HG03280 (cell line): Measurements from ENCODE around the gene EEF1E1.
A peak's percentile ranks its signal among the peaks of the same experiment; 100 is the strongest.

Experiments used
- ATAC-seq: cut with Tn5 transposase; IDR thresholded peaks from one replicate; pipeline ENCODE4 v1.9.1; 2021; ENCODE audit warnings: mild to moderate bottlenecking, moderate library complexity; ENCODE audit not compliant: unreplicated experiment

Gene EEF1E1

DNA sequence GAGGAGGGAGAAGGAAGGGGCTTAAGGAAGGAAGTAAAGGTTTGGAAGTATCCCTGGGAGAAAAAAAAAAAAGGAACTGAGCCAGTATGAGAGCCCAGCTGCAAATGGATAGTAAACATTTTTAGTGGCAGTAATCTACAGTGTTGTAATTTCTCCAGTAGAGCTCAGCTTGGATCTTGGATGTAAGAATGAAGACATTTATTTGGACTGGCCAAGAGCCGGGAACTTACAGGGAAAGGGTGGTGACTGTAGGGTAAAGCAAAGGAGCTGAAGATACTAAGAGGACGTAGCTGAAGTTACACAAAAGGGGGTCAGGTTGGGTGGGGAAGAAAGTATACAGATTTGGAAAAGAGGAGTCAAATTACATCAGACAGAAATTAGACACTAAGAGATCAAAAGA is 13.5 kb downstream of the EEF1E1 start:
- no peak for ATAC-seq

DNA sequence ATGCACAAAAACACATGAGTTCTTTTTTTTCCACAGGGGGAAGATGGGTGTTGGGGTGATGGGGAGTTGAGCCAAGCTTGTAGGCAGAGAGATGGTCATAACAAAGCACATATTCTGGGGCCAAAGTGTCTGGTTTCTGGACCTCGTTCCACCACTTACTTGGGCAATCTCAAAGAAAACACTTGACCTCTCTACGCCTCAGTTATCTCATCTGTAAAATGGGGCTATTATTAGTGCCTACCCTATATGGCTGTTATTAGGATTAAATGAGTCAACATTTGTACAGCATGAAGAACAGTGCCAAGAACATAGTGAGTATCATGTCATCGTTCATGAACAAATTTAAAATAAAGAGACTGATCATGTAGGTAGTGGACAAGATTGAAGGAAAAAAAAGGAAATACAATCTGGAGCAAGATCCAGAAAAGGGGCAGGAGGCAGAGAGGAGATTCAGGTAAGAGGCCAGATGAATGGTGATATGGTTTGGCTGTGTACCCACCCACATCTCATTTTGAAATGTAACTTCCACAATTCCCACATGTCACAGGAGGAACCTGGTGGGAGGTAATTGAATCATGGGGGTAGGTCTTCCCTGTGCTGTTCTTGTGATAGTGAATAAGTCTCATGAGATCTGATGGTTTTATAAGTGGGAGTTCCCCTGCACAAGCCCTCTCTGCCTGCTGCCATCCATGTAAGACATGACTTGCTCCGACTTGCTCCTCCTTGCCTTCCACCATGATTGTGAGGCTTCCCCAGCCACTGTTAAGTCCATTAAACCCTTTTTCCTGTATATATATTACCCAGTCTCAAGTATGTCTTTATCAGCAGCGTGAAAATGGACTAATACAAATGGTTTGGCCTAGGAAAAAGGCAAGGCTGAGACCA is 14.2 kb downstream of the EEF1E1 start:
- no peak for ATAC-seq

DNA sequence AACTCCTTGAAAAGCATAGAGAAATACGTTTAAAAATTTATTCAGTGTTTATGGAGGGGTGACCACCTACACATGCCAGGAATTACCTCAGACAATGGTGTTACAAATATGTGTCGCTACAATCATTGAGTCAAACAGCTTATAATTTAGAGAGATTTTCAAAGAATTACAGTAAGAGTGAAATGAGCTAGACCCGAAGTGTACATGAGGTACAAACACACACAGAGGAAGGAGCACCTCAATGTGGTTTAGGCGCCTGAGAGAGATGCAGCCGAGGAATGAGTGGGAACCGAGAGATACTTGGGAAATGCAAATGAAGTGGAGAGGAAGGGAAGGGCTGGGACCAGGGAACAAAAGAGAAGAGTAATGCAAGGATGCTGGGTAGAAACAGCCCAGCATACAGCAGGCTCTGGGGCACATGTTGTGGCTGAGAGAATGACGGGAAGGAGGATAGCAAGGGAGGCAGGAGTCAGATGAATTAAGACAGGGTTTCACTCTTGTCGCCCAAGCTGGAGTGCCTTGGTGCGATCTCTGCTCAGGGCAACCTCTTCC is 15.5 kb downstream of the EEF1E1 start:
- ATAC-seq, result no peak

DNA sequence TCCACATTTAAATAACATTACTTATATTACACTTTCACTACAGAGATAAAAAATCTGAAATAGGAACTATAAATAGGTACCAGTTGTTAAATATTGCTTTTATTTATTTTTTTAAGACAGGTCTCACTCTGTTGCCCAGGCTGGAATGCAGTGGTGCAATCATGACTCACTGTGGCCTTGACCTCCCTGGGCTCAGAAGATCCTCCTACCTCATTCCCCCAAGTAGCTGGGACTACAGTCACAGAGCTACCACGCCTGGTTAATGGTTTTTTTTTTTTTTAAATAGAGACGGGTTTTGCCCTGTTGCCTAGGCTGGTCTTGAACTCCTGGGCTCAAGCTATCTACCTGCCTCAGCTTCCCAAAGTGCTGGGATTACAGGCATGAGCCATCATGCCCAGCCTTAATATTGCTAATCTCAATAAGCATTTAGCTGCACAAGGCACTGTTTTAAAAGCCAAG is 17.3 kb downstream of the EEF1E1 start:
- no peak for ATAC-seq

DNA sequence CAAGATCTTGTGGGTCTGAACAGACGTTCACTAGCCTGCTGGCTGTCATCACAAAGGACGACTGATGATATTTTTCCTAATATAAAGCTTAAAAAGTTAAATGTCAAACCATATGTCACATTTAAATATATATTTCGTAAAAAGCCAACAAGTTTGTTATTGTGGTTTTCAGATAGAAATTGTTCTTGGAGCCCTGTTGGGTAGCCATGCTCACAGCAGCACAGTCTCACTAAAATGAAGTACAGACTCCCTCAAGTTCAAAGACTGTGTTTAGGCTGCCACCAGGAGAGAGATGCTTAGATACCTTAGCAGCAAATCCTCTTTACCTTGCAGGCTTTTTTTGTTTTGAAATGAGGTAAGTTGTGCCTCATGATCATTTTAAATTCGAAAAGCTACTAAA is 17.8 kb downstream of the EEF1E1 start:
- ATAC-seq, result no peak

DNA sequence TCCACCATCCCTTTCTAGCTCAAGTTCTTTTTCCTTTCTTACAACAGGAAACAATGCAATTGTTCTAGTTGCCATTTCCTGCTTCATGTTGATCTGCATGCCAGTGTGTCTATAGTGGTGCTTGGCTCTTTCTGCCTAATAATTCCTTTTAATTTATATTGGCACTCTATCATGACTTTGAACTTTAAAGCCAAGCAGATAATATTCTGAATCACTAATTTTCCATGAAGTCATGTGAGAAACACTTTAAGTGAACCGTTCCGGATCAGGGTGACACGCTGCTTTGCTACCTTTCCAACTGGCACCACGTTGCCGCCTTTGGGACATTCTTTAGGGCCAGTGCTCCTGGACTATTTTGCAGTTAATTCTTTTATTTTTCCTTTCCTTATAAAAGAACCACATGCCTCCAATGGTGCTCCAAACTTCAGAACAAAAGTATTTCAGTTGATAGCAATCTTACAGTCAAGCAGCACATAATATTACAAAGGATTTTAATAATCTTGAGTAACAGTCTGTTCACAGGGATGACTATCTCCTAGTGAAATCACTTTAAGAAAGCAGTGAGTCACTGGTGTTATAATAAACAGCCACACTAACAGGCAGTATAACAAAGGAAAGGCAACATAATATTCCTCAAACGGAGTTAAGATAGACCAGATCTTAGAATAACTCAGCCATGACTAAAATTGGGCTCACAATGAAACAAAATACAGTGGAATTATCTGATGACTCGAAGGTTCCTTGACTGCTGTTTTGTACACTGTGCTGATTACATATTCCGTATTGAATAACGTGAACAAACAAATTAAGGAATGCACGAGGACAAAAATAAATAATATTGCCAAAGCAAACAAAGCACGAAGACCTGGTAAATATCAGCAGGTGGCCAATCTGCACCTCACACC is 19.1 kb downstream of the EEF1E1 start:
- no peak for ATAC-seq

DNA sequence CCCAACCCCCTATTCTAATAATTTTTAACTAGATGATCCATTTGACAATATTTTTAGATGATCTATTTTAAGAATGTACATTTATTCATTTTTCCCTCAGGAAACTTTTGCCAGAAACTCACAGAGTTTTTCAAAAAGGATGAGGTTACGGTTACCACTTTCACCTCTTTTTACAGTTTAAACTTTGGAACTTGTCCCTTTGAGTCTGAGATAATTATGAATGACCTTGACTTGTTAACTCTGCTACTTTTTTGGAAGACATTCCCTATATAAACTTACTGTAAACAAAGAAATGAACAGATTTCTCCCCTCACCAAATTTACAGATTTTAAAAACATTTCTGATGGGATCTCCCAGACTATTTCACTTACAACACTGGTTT is 19.8 kb downstream of the EEF1E1 start:
- ATAC-seq, result no peak

DNA sequence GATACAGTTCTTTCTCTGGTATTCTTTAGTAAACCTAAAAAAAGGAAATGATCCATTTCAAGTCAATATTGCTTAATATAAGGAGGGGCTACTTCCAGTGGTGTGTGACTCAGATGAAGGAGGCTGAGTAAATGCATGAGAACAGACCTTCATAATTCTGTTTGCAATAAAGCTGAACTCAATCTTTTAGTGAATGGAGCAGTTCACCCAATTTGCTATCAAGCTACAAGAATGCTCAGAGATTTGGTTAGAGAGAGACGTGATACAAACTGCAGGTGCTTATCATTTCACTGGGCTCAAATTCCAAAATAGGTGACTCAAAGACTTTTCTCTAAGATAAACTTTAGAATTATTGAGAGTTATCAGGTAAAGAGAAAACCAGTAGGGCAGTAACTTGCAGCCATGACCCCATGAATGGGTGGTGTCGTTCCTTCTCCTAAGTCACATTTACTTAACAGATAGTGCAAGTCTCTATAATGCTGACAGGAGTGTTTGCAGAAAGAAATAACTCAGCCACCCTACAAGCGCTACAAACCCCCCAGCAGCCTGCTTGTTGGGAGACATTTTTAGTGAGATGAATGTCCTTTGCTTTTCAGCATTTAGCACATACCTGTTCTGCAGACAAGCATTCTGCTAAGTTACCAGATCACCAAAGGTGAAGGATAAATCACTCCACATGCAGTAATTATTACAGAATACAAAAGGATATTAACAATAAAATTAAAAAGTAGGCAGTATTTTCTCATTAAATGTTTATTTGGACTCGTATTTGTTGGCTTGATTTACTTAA is 21.8 kb downstream of the EEF1E1 start:
- no peak for ATAC-seq

DNA sequence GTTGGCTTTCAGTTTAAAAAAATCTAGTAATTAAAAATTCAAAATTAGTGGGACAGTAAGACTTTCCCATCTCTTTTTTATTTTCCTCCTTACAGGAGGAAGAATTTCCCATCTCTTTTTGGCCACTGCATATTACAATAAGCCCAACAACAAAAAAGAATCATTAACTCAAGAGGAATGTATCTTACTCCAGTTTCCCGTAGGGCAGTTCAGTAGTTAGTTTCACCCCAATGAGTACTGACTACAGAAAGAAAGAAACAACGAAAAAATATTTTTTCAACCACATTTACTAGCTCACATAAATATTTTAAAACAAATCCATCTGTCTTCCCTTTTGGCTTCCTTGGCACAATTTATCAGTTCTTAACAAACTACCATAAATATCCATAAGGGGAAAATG is 23.2 kb downstream of the EEF1E1 start:
- no peak for ATAC-seq

DNA sequence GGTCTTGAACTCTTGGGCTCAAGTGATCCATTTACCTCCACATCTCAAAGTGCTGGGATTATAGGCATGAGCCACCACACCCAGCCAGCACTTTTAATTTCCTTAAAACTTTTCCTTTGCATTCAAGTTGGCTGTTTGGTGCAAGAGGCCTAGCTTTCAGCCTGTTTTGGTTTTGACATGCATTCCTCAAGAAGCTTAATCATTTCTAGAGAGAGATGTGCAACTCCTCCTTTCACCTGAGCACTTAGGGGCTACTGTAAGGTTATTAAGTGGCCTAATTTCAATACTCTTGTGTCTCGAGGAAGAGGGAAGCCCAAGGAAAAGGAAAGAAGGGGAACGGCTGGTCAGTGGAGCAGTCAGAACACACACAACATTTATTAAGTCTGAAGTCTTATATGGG is 24.4 kb downstream of the EEF1E1 start:
- no peak for ATAC-seq

DNA sequence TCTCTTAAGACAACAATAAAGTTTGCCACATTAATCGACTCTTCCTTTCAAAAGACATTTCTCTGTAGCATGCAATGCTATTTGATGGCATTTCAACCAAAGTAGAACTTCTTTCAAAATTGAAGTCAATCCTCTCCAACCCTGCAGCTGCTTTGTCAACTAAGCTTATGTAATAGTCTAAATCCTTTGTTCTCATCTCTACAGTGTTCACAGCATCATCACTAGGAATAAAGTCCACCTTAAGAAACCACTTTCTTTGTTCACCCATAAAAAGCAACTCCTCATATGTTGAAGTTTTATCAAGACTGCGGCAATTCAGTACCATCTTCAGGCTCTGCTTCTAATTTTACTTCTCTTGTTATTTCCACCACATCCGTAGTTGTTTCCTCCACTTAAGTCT is 26.6 kb downstream of the EEF1E1 start:
- no peak for ATAC-seq

DNA sequence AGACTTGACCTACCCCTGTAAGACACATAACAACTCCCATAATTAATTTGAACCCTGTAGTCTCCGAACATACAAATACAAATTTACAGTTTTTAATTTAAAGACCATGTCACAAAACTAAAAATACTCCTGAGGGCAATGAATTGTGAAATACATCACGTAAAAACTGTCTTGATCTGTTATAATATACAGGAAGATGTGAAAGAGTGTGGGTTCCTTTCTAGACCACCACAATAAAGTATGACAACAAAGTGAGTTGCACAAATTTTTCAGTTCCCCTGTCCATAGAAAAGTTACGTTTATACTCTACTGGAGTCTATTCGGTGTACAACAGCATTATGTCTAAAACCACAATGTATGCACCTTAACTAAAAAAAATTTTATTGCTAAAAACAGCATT is 27.2 kb downstream of the EEF1E1 start:
- ATAC-seq, result no peak

DNA sequence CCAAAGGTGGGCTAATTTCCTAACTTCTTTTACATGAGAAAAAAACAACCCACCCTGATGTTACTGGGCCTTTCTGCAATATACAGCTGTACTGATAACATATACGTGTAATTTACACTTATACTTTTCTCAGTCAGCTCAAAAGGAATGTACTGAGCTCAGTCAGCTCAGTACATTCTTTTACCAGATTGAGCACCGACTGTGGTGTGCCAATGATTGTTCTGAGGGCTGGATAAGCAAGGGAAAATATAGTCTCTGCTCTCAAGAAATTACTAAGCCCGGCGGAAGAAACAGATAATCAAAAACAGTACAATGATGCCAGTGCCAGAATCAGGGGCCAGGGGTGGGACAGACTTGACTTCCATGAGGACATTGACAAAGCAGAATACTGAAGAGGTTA is 28.1 kb downstream of the EEF1E1 start:
- ATAC-seq, result no peak

DNA sequence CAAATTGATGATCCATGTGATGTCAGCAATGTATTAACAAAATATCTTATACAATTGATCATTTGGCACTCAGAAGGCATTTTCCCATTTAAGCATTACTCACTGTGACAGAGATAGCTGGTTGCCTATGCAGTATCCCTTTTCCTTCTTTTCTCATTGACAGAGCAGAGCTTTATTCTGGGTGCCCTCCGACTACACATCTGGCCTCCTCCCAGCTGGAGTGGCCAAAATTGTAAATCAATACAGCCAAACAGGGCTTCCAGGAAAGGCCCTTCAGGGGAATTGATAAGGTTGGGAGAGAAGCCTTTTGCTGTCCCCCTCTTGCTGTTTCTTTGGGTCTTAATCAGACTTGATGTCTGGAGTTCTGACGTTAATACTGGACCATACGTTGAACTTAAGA is 28.6 kb downstream of the EEF1E1 start:
- ATAC-seq, result no peak

DNA sequence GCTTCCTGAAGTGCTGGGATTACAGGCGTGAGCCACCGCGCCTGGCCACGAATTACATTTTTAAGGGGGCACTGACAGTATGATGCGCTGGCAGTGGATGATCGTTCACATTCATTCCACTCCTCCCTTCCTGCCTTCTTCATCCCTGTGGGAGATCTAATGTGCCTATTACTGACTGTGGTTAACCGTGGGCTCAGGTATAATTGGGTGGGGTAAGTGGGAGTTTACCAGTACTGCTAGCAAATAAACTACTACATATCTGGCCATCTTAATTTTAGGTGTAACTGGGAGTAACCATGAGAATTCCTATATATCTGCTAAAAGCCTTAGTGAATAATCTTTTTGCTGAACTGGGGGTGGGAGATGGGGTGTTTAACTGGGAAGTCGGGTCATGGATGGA is 31.6 kb downstream of the EEF1E1 start:
- no peak for ATAC-seq

DNA sequence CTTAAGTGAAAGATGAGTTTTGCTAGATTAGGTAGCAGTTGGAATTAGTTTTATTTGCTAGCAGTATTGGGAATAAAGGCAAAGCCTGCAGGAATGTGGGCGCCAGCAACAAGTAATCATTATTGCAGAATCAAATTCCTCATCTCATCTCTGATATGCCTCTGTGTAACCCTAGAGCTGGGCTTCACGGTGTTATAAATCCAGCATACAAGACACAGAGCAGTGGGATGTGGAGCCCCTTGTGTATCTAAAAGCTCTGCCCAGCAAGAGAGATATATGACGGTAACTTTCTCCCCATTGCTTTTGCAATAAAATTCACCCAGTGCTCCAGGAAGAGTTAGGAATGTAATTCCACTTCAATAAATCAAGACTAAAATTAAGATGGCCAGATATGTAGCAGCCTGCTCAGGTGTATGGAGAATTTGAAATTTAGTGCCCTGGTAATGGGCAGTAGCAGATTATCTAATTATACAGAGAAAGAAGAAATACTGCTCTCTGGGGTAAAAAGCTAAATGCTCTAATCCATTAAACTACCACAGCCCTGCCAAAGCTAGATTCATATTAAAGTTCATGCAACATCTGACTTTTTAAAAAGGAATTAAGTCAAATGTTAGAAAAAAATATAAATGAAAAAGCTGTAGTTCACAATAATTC is 32.6 kb downstream of the EEF1E1 start:
- no peak for ATAC-seq

DNA sequence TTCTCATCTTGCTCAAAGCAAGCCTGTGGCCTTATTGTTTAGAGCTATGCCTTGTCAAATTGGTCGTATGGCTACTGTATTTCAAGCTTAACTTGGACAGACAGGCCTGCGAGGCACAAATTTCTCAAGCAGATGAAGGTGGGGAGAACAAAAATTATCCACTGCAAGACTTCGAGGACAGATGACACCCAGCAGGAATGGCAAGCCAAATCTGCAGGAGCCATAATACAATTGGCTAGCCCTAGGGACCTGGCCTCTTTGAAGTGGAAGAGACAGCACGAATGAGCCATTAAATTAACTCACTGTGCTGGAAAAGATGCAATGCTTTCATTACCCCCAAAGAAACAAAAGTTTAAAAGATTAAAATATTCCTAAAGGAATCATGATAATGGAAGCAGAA is 33.2 kb downstream of the EEF1E1 start:
- ATAC-seq, result no peak

DNA sequence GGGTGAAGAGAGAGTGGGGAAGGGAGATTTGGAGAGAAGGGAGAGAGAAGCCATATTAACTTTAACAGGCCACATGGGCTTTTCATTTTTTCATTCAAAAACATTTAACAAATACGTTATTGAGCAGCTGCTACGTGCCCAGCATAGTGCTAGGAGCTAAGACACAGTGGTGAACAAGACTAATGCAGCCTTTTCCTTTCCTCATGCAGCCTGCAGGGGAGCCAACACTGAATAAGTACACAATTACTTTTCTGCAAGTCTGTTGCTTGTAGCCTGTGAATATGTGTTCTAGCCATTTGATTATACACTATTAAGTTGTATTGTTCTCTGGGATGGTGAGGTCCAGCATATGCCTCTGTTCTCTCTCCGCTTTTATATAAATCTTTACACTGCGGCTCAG is 36.2 kb downstream of the EEF1E1 start:
- ATAC-seq, result no peak

DNA sequence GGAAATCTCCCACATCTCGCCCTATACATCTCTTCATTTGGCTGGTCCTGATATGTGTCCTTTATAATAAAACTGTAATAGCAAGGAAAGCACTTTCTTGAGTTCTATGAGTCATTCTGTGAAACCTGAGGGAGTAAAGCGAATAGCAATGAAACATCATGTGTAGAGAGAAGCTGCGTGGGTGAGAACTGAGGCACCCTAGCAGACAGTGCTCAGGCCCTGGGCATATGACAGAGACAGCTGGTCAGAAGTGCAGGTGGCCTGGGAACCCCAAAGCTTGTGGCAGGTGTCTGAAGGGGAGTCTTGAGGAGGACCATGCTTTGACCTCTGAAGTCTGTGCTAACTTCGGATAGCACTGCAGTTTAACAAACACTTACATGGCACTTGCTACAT is 36.8 kb downstream of the EEF1E1 start:
- peak; percentile 48 for ATAC-seq
